HG03097 (cell line): ENCODE results near the gene CENPP.
"Not testable (repeated sequence)": the region's sequence is repeated elsewhere in the genome, so short reads cannot be mapped to it uniquely, and the experiment has no call there.

ENCODE experiments used
- ATAC-seq: cut with Tn5 transposase; IDR thresholded peaks from one replicate; pipeline ENCODE4 v1.9.1; 2021; ENCODE audit not compliant: unreplicated experiment, low FRiP score

Gene CENPP

GRCh38 chr9:92589923-92590322, 264.2 kb downstream of the CENPP start:
- no peak for ATAC-seq

- no peak for ATAC-seq
Observed at GRCh38 chr9:92590377-92590776, 264.6 kb downstream of the CENPP start.

DNA sequence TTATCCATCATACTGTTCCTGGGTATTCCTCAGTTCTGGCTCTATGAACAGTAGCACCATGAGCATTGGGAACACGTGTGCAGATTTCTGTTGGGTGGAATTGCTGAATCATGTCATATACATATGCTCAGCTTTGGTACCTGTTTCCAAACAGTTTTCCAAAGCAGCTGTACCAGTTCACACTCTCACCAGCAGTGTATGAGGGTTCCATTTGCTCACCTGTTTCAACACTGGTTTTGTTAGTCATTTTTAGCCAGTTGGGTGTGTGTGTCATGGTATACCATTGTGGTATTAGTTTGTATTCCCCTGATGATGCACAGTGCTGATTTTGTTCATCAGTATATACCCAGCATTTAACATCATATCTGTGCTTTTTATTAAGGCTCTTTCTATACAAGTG, 266.8 kb downstream of the CENPP start:
- no peak for ATAC-seq

GRCh38 chr9:92592946-92593861, 267.5 kb downstream of the CENPP start:
- ATAC-seq = no peak

- not testable (repeated sequence) for ATAC-seq
Observed at GRCh38 chr9:92595075-92595474, 269.3 kb downstream of the CENPP start.

DNA sequence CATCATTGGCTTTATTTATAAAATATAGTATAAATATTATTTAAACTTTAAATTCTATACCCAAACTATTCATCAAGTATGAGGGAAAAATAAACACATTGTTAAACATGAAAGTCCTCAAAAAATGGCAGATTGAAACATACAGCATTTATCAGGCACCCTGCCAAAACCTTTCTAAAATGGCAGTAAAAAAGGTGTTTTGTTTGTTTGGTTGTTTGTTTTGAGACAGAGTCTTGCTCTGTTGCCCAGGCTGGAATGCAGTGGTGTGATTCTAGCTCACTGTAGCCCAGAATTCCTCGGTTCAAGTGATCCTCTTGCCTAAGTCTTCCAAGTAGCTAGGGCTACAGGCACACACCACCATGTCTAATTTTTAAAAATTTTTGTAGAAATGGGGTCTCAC, 270.2 kb downstream of the CENPP start:
- no peak for ATAC-seq

DNA sequence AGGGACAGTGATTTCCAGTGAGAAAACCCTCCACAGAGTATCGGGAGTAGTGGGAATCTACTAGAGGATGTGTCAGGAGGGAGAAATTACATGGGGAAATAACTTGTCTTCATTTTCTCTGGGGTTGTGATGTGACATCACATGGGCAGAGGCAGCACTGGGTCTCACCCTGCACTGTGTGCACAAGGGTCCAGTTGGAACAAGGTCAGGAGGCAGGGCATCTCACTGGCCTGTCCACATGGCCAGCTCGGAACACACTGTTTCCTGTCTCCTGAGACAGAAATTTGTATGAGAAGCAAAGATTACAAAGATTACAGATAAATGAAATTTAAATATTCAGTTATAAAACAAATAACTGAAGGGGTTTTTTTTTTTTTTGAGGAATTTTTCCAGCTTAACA, 272.6 kb downstream of the CENPP start:
- ATAC-seq = no peak

- ATAC-seq = no peak
Observed at GRCh38 chr9:92599938-92600461, 274.2 kb downstream of the CENPP start.

- ATAC-seq = no peak
Observed at GRCh38 chr9:92600462-92601261, 274.9 kb downstream of the CENPP start.

GRCh38 chr9:92601451-92601850, 275.7 kb downstream of the CENPP start:
- ATAC-seq = no peak

GRCh38 chr9:92602413-92602812, 276.7 kb downstream of the CENPP start:
- no peak for ATAC-seq

- ATAC-seq = no peak
Observed at GRCh38 chr9:92603100-92603499, 277.3 kb downstream of the CENPP start.

GRCh38 chr9:92603990-92604389, 278.2 kb downstream of the CENPP start:
- no peak for ATAC-seq

- no peak for ATAC-seq
Observed at GRCh38 chr9:92605224-92605623, 279.5 kb downstream of the CENPP start.

- ATAC-seq = no peak
Observed at GRCh38 chr9:92607088-92607487, 281.3 kb downstream of the CENPP start.

- ATAC-seq = no peak
Observed at GRCh38 chr9:92607773-92608172, 282.0 kb downstream of the CENPP start.

DNA sequence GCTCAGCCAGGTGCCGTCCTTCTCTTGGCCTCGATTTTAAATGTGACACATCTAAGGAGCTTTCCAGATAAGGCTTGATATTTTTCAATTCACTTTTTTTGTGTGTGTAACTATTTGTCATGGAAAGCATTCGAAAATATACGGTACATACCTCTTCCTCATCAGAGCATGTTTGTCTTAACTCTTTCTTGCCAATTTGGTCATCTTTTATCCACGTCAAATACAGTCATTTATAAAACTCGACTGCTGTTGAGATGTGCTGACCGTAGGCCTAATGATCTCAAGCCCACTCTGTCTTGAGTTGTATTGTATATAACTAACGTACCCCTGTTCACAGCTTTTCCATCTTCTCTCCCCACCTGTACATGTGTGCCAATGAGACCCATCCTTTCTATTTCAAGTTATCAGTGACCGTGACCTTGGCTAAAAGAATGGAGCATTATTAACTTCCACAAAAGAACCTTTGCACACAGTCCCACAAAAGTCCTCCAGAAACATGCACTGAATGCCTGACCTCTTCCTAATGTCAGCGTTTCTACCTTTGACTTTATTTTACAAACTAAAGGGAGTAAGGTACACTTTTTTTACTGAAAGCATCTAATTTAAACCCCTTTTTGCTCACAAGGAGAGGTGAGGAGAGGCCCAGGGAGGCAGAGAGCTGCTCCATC, 282.6 kb downstream of the CENPP start:
- no peak for ATAC-seq

DNA sequence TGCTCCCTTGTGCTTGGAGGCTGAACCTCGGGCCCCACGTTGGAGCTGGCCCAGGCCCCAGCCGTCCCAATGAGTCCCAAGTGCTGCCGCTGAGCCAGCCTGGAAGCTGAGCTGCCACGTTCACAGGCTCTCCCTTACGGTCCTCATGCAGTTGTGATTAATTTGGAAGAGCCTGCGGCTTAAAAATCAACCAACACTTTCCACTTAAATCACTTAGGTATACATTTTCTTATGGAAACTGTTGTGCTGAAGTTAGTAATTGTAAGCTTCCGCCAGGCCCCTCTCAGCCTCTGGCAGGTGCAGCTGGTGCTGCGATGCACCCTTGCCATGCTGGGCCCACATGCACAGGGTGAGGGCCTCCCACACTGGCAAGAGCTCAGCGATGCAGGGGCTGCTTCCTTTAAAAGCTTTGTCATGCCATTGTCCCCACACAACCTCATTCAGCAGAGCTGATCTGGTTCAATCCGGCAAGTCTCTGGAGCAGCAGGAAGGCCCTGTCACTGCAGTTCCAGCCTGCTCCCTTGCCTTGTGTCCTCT, 283.2 kb downstream of the CENPP start:
- ATAC-seq = no peak

- ATAC-seq = no peak
Observed at GRCh38 chr9:92610470-92611420, 285.0 kb downstream of the CENPP start.
